GM21786 (cell line): ENCODE data around the gene ATRNL1.
"Not testable (repeated sequence)": the region's sequence is repeated elsewhere in the genome, so short reads cannot be mapped to it uniquely, and the experiment has no call there.

Source experiments
- ATAC-seq: cut with Tn5 transposase; IDR thresholded peaks from one replicate; pipeline ENCODE4 v1.9.1; 2021; ENCODE audit not compliant: unreplicated experiment

ATRNL1 gene

GRCh38 chr10:115417585-115418265 lies 324.6 kb downstream of the ATRNL1 start:
- ATAC-seq, result peak; percentile 94

GRCh38 chr10:115422624-115423023 lies 329.5 kb downstream of the ATRNL1 start:
- ATAC-seq, result no peak

GRCh38 chr10:115427611-115428010 lies 334.4 kb downstream of the ATRNL1 start:
- no peak for ATAC-seq

GRCh38 chr10:115432188-115432819 lies 339.1 kb downstream of the ATRNL1 start:
- no peak for ATAC-seq

- ATAC-seq, result no peak
Observed at GRCh38 chr10:115436999-115437398, 343.8 kb downstream of the ATRNL1 start.

GRCh38 chr10:115441907-115442545 lies 348.9 kb downstream of the ATRNL1 start:
- no peak for ATAC-seq

- ATAC-seq, result no peak
Observed at GRCh38 chr10:115456812-115457211, 363.6 kb downstream of the ATRNL1 start.

GRCh38 chr10:115483294-115483693 lies 390.1 kb downstream of the ATRNL1 start:
- ATAC-seq, result no peak

- ATAC-seq, result no peak
Observed at GRCh38 chr10:115491526-115492140, 398.5 kb downstream of the ATRNL1 start.

GRCh38 chr10:115503546-115503945 lies 410.4 kb downstream of the ATRNL1 start:
- ATAC-seq, result no peak

- ATAC-seq, result no peak
Observed at GRCh38 chr10:115514895-115515294, 421.7 kb downstream of the ATRNL1 start.

GRCh38 chr10:115525141-115525540 lies 432.0 kb downstream of the ATRNL1 start:
- no peak for ATAC-seq

- ATAC-seq, result not testable (repeated sequence)
Observed at GRCh38 chr10:115527682-115528081, 434.5 kb downstream of the ATRNL1 start.

GRCh38 chr10:115536401-115536800 lies 443.2 kb downstream of the ATRNL1 start:
- ATAC-seq, result not testable (repeated sequence)

- ATAC-seq, result no peak
Observed at GRCh38 chr10:115539142-115539762, 446.1 kb downstream of the ATRNL1 start.

GRCh38 chr10:115555887-115556402 lies 462.8 kb downstream of the ATRNL1 start:
- no peak for ATAC-seq

GRCh38 chr10:115558252-115558651 lies 465.1 kb downstream of the ATRNL1 start:
- ATAC-seq, result no peak

GRCh38 chr10:115566867-115567266 lies 473.7 kb downstream of the ATRNL1 start:
- ATAC-seq, result no peak

GRCh38 chr10:115572740-115573455 lies 479.7 kb downstream of the ATRNL1 start:
- ATAC-seq, result no peak

- ATAC-seq, result no peak
Observed at GRCh38 chr10:115580239-115580638, 487.1 kb downstream of the ATRNL1 start.
